BJ (cell line): ENCODE data around the gene CCDC88C. TPM values are rescaled to one million over a fixed set of nuclear protein-coding genes. Genes with fewer than 3 reads are reported as not detected.

Experiments used
- CTCF ChIA-PET: fragments of 350-600 bp; formaldehyde crosslinking; extraction: SDS; loops from one replicate; lab custom pipeline; 2021; ENCODE audit warnings: antibody characterized with exemption, inconsistent platforms; lab: Yijun Ruan, JAX
- POLR2A ChIA-PET: fragments of 300-600 bp; sonication (Branson Sonifier 250); formaldehyde crosslinking; extraction: SDS; loops from one replicate; lab custom pipeline; 2021; ENCODE audit warnings: antibody characterized with exemption; lab: Charles Lee
- DNase-seq: peaks from one replicate; pipeline ENCODE4 v3.0.0-alpha.2; 2011; ENCODE audit warnings: low read depth
- H3K27me3 ChIP-seq: 2 replicates; pipeline ENCODE4 v1.6.0; 2011; ENCODE audit warnings: low read length; ENCODE audit not compliant: control insufficient read depth, insufficient read depth
- H3K36me3 ChIP-seq: 2 replicates; pipeline ENCODE4 v1.5.1; 2011; ENCODE audit warnings: low read length; ENCODE audit not compliant: control insufficient read depth, insufficient read depth
- H3K4me3 ChIP-seq: 2 replicates; pipeline ENCODE4 v1.5.1; 2011; ENCODE audit warnings: low read depth, mild to moderate bottlenecking, control low read depth, low read length
- polyA plus RNA-seq: library from polyadenylated mRNA; depleted of rRNA; stranded (reverse); fragments of >200 nt; gene quantifications from 2 replicates; pipeline ENCODE4 v1.2.3, GENCODE V29; 2011
- TF ChIP-seq, protein P1 (sequence below): IDR thresholded peaks from 2 replicates; pipeline ENCODE4 v1.5.1; 2011; ENCODE audit warnings: low read depth, mild to moderate bottlenecking, control low read depth, inconsistent platforms, low read length, moderate library complexity; ENCODE audit not compliant: insufficient read depth

The CCDC88C gene
- polyA plus RNA-seq, 1 experiment = not detected

DNA sequence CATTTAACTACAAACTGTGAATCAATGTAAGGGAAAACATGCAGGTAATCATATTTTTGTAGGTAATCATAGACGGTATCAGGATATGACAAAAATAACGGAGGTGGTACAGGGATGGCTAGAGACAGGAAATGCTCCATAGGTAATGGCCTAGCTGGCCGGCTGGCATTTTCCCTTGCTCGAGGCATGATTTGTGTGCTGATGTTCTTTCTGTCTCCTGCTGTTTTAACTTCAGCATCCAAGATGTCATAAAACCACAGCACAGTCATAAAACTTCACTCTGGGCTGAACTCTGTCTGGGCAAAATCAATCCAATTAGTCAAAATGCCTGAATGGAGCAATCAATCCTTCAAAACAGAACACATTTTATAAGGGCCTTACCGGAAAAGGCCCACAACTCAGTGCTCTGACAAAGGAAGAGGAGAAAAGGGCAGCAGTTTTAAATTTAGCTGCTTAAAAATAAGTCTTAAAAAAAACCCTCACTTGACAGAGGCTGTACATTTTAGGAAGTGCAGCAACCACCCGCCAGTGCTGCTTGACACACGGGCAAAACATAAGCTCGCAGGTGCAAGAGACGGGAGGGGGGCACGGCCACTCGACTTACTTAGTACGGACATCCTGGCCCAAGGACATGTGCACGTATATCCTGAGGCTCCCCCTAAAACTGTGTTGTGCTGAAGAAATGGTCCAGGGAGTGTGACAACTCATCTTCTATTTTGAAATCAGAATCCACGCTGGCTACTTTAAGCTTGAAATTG, 132.7 kb downstream of the CCDC88C start:
- CTCF ChIA-PET = interaction anchor here (0.8 to 16.7 kb wide), 7 partner anchors 8 to 383 kb away, joined by 3 to 344 read pairs (median 6); no protein-coding TSS in a partner anchor
- no peak for DNase-seq
- TF ChIP-seq, protein P1, sequence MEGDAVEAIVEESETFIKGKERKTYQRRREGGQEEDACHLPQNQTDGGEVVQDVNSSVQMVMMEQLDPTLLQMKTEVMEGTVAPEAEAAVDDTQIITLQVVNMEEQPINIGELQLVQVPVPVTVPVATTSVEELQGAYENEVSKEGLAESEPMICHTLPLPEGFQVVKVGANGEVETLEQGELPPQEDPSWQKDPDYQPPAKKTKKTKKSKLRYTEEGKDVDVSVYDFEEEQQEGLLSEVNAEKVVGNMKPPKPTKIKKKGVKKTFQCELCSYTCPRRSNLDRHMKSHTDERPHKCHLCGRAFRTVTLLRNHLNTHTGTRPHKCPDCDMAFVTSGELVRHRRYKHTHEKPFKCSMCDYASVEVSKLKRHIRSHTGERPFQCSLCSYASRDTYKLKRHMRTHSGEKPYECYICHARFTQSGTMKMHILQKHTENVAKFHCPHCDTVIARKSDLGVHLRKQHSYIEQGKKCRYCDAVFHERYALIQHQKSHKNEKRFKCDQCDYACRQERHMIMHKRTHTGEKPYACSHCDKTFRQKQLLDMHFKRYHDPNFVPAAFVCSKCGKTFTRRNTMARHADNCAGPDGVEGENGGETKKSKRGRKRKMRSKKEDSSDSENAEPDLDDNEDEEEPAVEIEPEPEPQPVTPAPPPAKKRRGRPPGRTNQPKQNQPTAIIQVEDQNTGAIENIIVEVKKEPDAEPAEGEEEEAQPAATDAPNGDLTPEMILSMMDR = no peak
- POLR2A ChIA-PET = no interaction called here
- Histone ChIP-seq H3K36me3 (no peaks in the 10 kb centered on the region), H3K27me3 (no peaks in the 10 kb centered on the region), H3K4me3 (no peak overlapping the region)

DNA sequence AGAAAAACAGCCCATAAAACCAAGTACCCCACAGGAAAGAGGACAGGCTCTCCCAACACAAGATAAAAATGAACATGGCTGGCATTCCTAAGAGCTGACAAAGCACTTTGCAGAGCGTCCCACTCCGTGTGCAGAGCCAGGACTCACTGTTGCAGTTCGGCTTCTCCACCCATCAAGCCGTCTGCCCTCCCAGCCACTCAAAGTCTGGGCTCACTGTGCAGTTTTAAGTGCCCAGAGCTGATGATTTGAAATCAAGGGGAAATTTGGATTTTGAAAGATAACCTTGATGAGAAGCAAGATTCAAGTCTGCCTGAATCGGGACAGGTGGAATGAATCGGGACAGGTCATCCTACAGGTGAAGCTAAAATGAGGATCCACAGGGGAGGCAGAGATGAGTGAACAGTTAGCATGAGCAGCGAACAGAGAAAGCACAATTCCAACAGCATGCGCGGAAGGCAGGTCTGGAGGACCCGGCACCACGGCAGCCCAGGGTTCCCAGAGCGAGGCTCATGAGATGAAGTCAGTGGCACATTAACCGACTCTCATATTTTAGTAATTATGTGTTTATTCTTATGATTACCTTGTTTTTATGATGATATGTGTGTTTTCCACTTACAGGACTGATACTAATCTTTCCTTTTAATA, 133.4 kb downstream of the CCDC88C start:
- peak; percentile 42 for DNase-seq
- H3K4me3 ChIP-seq = no peak overlapping the region
- no peaks in the 10 kb centered on the region for H3K27me3 ChIP-seq
- CTCF ChIA-PET = interaction anchor here (0.6 to 16.7 kb wide), 5 partner anchors 20 to 382 kb away, joined by 3 to 344 read pairs (median 4); no protein-coding TSS in a partner anchor
- TF ChIP-seq, protein P1 = no peak
- POLR2A ChIA-PET = no interaction called here
- no peaks in the 10 kb centered on the region for H3K36me3 ChIP-seq

GRCh38 chr14:91283666-91284065, 134.0 kb downstream of the CCDC88C start:
- no peaks in the 10 kb centered on the region for H3K36me3 ChIP-seq
- no peak overlapping the region for H3K4me3 ChIP-seq
- ChIA-PET POLR2A (no interaction called here), CTCF (interaction anchor here (0.6 to 16.7 kb wide), 5 partner anchors 19 to 382 kb away, joined by 3 to 344 read pairs (median 4); no protein-coding TSS in a partner anchor)
- DNase-seq = no peak
- TF ChIP-seq, protein P1 = no peak
- no peaks in the 10 kb centered on the region for H3K27me3 ChIP-seq

GRCh38 chr14:91282954-91283645, 134.5 kb downstream of the CCDC88C start:
- no peaks in the 10 kb centered on the region for H3K27me3 ChIP-seq
- POLR2A ChIA-PET = no interaction called here
- H3K4me3 ChIP-seq = no peak overlapping the region
- DNase-seq = no peak
- H3K36me3 ChIP-seq = no peaks in the 10 kb centered on the region
- CTCF ChIA-PET = interaction anchor here (1.3 to 16.7 kb wide), 3 partner anchors 19 to 381 kb away, joined by 4 to 344 read pairs (median 33); no protein-coding TSS in a partner anchor
- TF ChIP-seq, protein P1 = no peak
